Measurements from ENCODE around the gene SELENOP.
A peak's percentile ranks its signal among the peaks of the same experiment; 100 is the strongest.
"Not testable (repeated sequence)": the region's sequence is repeated elsewhere in the genome, so short reads cannot be mapped to it uniquely, and the experiment has no call there.

Gene SELENOP

DNA sequence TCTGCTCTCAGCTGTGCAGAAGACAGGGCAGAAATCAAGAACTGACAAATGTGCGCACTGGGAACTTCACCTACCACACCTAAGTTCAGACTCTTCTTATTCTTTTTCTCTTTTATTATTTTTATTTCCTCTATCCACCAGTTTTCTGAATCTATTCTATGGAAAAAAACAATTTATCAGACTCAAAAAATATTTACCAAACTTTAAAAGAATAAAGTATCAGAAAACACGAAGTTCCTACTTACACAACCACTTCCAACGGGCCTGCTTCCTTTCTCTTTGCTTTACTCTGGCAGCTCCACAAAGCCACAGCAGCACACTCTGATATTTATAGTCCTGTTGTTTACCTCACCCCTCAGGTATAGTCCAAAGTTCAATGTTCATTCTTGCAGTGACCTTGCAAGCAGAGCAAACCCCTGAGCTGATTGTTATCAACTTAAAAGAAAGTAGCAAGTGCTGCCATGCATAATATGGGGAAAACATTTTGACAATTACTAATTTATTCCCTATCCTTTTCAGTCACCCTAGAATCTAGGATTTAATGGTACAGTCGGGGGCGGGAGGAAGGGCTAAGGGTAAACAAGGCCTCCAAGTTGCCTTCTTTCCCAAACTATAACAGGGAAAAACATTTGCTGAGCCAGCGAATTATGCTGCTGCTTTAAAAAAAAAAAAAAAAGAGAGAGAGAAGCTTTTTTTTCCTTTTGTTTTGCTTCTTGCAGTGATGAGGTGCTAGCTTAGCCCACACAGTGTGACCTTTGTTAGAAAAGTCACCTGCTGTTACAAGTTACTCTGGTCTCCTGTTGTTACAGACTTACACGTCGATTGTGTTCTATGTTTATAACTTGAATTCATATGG lies at the start of gene SELENOP:
Gene SELENOP, minus strand, starts transcription at position 302 of the 856 bp plus-strand sequence. CDS start 3,539 bp downstream, outside the sequence.
- peak; percentile 6 to 28 for DNase-seq

DNA sequence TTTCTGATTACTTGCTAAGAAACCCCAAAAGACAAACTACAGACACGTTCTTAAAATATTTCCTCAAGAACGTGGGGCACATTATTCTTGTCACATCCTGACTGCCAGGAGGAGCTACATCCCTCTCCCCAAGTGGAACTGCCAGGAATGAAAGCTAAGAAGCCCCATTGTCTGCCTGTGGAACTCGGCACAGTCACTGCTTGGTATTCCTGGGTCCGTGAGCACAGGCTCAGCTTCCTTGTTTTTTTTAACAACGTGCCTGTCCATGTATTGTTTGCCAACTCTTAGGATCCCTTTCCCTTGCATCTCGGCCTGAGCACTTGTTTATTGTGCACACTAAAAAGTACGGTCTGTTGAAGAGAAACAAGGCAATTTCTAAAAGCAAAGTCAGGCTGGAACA lies 47.0 kb upstream of the SELENOP start:
- DNase-seq, result no peak

GRCh38 chr5:42858031-42858643 lies 46.4 kb upstream of the SELENOP start:
- DNase-seq, result no peak

- DNase-seq, result no peak
Measured at GRCh38 chr5:42855811-42856210, 44.1 kb upstream of the SELENOP start.

DNA sequence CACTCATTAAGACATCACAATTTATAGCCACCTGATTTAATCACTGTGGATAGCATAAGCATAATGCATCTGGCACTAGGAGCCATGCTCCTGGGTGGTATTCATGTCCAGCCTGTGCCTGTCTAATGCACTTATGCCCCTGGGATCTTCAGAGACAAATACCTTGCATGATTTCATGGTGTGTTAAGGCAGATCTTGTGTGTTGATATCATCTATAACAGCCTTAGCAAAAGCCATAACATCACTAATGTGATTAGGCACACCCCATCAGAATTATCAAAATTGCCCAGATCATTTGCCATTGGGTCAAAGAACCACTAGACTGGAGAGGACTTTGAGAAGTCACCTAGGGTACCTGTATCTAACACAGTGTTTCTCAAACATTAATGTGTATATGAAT lies 43.7 kb upstream of the SELENOP start:
- no peak for DNase-seq

GRCh38 chr5:42854795-42855194 lies 43.1 kb upstream of the SELENOP start:
- DNase-seq, result no peak

- DNase-seq, result no peak
Measured at GRCh38 chr5:42852826-42853225, 41.1 kb upstream of the SELENOP start.

DNA sequence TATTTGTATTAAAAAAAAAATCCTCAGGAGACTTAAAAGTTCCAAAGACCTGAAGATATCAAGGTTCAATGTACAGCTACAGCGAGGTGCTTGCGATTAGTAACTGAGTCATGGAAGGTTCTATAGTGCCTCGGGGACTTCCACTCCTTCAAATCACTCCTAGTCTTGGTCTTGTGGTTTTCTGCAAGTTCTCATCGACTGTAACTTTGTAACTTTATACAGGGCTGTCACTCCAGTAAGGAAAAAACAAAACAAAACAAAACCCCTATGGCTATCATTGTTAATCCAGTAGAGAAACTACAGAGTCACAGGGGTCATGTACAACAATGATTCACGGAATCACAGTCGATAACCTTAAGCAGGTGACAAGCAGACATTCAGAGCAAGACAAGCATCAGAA lies 39.8 kb upstream of the SELENOP start:
- no peak for DNase-seq

- DNase-seq, result no peak
Measured at GRCh38 chr5:42848545-42848944, 36.9 kb upstream of the SELENOP start.

DNA sequence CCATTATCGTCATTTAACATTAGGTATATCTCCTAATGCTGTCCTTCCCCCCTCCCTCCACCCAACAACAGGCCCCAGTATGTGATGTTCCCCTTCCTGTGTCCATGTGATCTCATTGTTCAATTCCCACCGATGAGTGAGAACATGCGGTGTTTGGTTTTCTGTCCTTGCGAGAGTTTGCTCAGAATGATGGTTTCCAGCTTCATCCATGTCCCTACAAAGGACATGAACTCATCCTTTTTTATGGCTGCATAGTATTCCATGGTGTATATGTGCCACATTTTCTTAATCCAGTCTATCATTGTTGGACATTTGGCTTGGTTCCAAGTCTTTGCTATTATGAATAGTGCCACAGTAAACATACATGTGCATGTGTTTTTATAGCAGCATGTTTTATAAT lies 32.7 kb upstream of the SELENOP start:
- not testable (repeated sequence) for DNase-seq

- no peak for DNase-seq
Measured at GRCh38 chr5:42843675-42844292, 32.1 kb upstream of the SELENOP start.

DNA sequence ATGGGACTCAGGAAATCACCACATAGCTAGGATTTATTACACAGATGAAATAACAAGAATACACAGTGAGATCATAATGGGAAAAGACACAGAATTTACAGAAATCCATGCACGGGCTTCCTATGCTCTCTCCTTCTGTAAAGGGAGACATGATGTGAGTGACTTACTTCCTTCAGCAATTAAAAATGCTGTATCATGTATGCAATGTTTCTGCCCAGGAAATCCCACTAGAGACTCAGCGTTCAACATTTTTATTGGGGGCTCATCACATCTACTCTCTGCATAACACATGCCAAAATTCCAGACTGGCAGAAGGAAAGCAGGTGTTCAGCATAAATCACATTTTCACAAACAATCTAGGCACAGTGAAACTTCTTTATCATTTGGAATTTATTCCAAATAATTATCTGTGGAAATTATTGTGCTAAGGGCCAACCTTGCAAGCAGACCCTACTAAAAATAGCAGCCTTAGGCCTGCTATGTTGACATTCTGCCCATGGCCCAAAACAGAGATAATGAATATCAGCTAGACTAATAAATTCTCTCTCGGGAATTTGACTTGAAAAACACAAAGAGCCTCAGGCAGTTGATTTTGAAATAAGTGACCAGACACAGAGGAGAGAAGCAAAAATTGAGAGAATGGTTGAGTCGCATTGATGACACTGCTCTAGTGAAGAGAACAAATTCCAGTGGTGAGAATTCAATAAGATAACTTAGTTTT lies 31.4 kb upstream of the SELENOP start:
- DNase-seq, result no peak

DNA sequence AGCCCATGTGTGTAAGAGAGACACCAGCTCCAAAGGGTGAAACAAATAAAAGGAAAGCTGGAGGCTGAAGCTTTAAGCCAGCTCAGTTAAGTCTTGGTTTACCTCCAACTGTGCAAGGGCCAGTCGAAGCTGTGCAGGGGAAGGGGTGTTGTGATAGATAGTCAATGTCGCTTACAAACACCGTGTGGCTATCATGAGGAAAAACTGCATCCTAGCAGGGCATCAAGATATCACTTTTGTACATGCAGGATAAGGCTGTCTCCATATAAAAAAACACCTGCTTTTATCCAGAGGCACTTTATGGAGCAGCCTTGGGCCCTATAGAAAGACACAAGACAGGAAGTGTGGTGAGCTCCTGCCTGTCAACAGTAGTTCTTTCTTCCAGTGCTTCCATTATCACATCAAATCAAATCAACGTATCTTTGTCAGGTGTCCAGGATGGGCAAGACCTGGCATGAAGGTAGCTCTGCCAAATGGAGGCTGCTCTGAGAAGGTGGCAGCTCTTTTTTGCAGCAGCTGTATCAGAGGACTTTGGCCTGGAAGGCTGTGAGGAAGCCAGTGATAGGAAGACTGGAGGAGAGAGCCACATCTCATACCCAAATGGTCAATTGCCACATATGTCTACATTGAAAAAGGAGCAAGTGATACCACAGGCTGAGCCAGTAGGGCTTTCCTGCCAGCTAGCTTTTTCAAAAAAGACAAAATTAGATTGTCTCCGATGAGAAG lies 29.3 kb upstream of the SELENOP start:
- DNase-seq, result no peak

GRCh38 chr5:42840269-42840668 lies 28.6 kb upstream of the SELENOP start:
- DNase-seq, result peak; percentile 3 to 12

DNA sequence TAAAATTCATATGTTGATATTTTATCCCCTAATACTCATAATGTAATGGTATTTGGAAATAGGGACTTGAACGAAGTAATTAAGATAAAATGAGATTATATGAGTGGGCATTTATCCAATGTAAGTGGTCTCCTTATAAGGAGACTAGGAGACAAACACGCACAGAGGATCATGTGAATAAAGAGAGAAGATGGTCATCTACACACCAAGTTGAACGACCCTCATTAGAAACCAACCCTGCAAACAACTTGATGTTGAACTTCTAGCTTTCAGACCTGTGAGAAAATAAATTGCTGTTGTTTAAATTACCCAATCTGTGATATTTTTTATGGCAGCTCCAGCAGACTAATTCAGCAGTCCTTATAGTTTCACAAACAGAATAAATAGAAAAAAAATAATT lies 27.5 kb upstream of the SELENOP start:
- DNase-seq, result no peak

- DNase-seq, result no peak
Measured at GRCh38 chr5:42837601-42838000, 25.9 kb upstream of the SELENOP start.

DNA sequence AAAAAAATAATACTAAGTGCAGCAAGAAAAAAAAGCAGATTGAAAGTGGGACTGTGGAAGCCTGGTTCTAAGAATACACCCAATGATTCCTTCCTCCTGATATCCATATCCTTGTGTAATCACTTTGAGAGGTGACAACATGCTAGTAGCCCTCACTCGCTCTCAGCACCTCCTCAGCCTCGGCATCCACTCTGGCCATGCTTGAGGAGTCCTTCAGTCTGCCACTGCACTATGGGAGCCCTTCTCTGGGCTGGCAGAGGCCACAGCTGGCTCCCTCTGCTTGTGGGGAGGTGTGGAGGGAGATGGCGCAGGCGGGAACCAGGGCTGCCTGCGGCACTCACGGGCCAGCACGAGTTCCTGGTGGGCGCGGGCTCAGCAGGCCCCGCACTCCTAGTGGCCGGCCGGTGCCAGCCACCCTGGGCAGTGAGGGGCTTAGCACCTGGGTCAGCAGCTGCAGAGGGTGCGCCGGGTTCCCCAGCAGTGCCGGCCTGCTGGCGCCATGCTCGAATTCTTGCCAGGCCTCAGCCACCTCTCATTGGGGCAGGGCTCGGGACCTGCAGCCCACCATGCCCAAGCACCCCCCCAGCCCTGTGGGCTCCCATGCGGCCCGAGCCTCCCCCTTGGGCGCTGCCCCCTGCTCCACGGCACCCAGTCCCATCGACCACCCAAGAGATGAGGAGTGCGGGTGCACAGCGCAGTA lies 24.5 kb upstream of the SELENOP start:
- DNase-seq, result no peak

GRCh38 chr5:42832060-42832459 lies 20.4 kb upstream of the SELENOP start:
- no peak for DNase-seq

DNA sequence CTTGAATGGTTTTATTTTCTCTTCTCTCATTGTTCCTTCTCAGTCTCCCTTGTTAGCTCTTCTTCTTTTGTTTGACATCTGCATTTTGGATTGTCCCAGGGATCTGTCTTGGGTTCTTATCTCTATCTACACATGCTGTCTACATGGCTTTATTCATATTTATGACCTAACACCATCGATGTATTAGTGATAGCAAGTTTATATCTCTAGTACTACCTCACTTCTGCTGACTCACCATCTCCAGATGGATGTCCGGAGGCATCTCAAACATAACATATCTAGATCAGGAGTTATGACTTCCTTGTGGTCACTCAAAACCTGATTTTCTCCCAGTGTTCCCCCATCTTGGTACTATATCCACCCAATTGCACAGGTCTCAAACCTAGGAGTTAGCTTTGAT lies 19.2 kb upstream of the SELENOP start:
- DNase-seq, result no peak

- DNase-seq, result no peak
Measured at GRCh38 chr5:42828671-42829070, 17.0 kb upstream of the SELENOP start.

DNA sequence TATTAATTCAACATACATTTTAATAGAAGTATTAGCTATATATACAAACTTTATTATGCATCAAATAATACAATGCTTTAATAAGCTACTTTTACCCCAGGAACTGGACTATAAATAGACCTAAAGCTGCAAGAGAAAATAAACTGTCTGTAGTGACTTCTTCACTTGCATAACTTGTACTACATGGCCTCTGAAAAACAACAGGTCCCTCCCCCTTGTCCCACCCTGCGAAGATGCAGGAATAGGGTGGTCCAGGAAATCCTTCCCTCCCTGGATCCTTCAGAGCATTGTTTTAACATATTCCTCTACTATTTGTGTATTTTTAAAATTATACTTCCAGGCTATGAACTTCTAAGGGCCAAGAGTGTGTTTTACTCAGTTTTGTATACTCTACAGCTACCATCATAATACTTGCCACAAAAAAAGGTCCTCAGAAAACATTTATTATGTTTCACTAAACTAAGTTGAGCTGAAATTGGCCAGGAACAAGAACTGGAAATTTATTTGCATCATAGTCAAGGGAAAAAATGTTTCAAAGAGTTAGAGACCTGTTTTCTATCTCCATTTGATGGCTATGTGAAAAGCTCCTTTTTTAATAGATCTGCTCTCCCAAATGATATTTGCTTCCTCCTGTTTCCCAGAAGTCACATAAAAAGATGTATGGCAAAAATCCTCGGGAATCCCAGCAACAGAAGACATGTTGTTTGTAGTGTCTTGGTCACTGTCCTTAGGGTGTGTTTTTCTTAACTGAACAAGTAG lies 15.2 kb upstream of the SELENOP start:
- DNase-seq, result no peak

Measured in inflammatory macrophage treated with lipopolysaccharide for 1 hour (primary cell).